Measurements from ENCODE around the gene APOB. TPM values are rescaled to one million over a fixed set of nuclear protein-coding genes. Genes with fewer than 3 reads are reported as not detected.

The APOB gene
- total and polyA plus RNA-seq, 2 of the 13 experiments (the other 11 are each of a cell fraction or from before 2014, with no cell fraction given) = 1,569 to 2,515 TPM

DNA sequence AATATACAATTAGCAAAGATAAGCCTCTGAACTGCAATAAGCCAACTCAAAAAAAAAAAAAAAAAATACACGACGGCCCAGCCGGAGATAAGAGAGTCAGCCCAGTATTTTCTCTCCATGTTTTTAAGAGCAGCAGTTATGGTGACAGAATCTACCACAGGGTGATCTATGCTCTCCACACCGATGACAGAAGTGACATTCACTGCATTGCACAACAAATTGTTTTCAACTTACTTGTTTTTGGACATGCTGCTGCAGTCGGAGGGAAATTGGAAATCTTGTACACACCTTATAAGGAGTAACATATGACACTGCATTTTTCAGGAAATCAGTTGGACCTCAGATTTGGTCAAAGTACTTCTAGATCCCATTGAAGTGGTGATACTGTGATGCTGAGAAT lies 23.3 kb upstream of the APOB start (continued):
- TF ChIP-seq, protein P1, sequence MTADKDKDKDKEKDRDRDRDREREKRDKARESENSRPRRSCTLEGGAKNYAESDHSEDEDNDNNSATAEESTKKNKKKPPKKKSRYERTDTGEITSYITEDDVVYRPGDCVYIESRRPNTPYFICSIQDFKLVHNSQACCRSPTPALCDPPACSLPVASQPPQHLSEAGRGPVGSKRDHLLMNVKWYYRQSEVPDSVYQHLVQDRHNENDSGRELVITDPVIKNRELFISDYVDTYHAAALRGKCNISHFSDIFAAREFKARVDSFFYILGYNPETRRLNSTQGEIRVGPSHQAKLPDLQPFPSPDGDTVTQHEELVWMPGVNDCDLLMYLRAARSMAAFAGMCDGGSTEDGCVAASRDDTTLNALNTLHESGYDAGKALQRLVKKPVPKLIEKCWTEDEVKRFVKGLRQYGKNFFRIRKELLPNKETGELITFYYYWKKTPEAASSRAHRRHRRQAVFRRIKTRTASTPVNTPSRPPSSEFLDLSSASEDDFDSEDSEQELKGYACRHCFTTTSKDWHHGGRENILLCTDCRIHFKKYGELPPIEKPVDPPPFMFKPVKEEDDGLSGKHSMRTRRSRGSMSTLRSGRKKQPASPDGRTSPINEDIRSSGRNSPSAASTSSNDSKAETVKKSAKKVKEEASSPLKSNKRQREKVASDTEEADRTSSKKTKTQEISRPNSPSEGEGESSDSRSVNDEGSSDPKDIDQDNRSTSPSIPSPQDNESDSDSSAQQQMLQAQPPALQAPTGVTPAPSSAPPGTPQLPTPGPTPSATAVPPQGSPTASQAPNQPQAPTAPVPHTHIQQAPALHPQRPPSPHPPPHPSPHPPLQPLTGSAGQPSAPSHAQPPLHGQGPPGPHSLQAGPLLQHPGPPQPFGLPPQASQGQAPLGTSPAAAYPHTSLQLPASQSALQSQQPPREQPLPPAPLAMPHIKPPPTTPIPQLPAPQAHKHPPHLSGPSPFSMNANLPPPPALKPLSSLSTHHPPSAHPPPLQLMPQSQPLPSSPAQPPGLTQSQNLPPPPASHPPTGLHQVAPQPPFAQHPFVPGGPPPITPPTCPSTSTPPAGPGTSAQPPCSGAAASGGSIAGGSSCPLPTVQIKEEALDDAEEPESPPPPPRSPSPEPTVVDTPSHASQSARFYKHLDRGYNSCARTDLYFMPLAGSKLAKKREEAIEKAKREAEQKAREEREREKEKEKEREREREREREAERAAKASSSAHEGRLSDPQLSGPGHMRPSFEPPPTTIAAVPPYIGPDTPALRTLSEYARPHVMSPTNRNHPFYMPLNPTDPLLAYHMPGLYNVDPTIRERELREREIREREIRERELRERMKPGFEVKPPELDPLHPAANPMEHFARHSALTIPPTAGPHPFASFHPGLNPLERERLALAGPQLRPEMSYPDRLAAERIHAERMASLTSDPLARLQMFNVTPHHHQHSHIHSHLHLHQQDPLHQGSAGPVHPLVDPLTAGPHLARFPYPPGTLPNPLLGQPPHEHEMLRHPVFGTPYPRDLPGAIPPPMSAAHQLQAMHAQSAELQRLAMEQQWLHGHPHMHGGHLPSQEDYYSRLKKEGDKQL (CRISPR knock-in tag; IDR thresholded peaks at IDR 0.05; ENCODE audit: low read depth) = no peak; the same call in 1 of the 2 replicates
- 0 out of 2 replicates have a peak, but pooled peaks have one; percentile 31 for TF ChIP-seq ZFX (CRISPR knock-in tag; IDR thresholded peaks at IDR 0.05; ENCODE audit: low read depth)
- TF ChIP-seq ZNF781 (CRISPR knock-in tag; IDR thresholded peaks at IDR 0.05; ENCODE audit: borderline replicate concordance, not compliant biosample characterization) = no peak
- peak; percentile 44; the same call in 1 of the 2 replicates for TF ChIP-seq KAT8 (CRISPR knock-in tag; IDR thresholded peaks at IDR 0.05)
- TF ChIP-seq TBX2 (CRISPR knock-in tag; IDR thresholded peaks at IDR 0.05; ENCODE audit: borderline replicate concordance) = peak; percentile 61; the same call in 1 of the 2 replicates
- TF ChIP-seq NR2C2 (CRISPR knock-in tag; IDR thresholded peaks at IDR 0.05; ENCODE audit: borderline replicate concordance) = 0 out of 2 replicates have a peak, but pooled peaks have one; percentile 11
- no peak for TF ChIP-seq TBP (CRISPR knock-in tag; IDR thresholded peaks at IDR 0.05)
- TF ChIP-seq, protein P2, sequence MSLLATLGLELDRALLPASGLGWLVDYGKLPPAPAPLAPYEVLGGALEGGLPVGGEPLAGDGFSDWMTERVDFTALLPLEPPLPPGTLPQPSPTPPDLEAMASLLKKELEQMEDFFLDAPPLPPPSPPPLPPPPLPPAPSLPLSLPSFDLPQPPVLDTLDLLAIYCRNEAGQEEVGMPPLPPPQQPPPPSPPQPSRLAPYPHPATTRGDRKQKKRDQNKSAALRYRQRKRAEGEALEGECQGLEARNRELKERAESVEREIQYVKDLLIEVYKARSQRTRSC (CRISPR knock-in tag; IDR thresholded peaks at IDR 0.05; ENCODE audit: low read depth) = no peak
- TF ChIP-seq YY1 (IDR thresholded peaks at IDR 0.05; ENCODE audit: insufficient read depth, insufficient replicate concordance, low read depth, low read length) = no peak
- no peak for TF ChIP-seq DZIP1 (CRISPR knock-in tag; IDR thresholded peaks at IDR 0.05)
- TF ChIP-seq ZNF550 (CRISPR knock-in tag; IDR thresholded peaks at IDR 0.05; ENCODE audit: borderline replicate concordance) = no peak
- no peak for TF ChIP-seq ZNF703 (CRISPR knock-in tag; IDR thresholded peaks at IDR 0.05; ENCODE audit: borderline replicate concordance)
- TF ChIP-seq, protein P3, sequence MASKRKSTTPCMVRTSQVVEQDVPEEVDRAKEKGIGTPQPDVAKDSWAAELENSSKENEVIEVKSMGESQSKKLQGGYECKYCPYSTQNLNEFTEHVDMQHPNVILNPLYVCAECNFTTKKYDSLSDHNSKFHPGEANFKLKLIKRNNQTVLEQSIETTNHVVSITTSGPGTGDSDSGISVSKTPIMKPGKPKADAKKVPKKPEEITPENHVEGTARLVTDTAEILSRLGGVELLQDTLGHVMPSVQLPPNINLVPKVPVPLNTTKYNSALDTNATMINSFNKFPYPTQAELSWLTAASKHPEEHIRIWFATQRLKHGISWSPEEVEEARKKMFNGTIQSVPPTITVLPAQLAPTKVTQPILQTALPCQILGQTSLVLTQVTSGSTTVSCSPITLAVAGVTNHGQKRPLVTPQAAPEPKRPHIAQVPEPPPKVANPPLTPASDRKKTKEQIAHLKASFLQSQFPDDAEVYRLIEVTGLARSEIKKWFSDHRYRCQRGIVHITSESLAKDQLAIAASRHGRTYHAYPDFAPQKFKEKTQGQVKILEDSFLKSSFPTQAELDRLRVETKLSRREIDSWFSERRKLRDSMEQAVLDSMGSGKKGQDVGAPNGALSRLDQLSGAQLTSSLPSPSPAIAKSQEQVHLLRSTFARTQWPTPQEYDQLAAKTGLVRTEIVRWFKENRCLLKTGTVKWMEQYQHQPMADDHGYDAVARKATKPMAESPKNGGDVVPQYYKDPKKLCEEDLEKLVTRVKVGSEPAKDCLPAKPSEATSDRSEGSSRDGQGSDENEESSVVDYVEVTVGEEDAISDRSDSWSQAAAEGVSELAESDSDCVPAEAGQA (IDR thresholded peaks at IDR 0.05; ENCODE audit: low read depth) = no peak
- TF ChIP-seq, protein P3 (CRISPR knock-in tag; IDR thresholded peaks at IDR 0.05; ENCODE audit: borderline replicate concordance) = no peak

Measured in HepG2 (cell line).